Endothelial cell of umbilical vein (primary cell): ENCODE data around the gene ABCG2.
"Not testable (repeated sequence)": the region's sequence is repeated elsewhere in the genome, so short reads cannot be mapped to it uniquely, and the experiment has no call there.

ENCODE experiments used
- CTCF ChIP-seq, 2 donors: IDR thresholded peaks; 1 replicate in 1 of 2; 2 replicates in 1 of 2; pipeline ENCODE4 v1.5.1; 2011; ENCODE audit warnings: low read length in 2 of 2, mild to moderate bottlenecking in 2 of 2, moderate library complexity in 2 of 2, control low read depth in 1 of 2, inconsistent platforms in 1 of 2, low read depth in 1 of 2; ENCODE audit not compliant: insufficient read depth in 1 of 2; ENCODE audit errors: extremely low read depth in 1 of 2
- EZH2 ChIP-seq: IDR thresholded peaks from 2 replicates; pipeline ENCODE4 v1.6.1; 2012; ENCODE audit warnings: borderline replicate concordance, low read depth, mild to moderate bottlenecking, moderate library complexity, low read length, inconsistent platforms; ENCODE audit not compliant: severe bottlenecking
- FOS ChIP-seq: IDR thresholded peaks from 2 replicates; pipeline ENCODE4 v1.6.1; 2011; ENCODE audit warnings: mild to moderate bottlenecking, low read length, moderate library complexity, borderline replicate concordance; ENCODE audit not compliant: insufficient read depth
- GATA2 ChIP-seq: IDR thresholded peaks from 2 replicates; pipeline ENCODE4 v1.7.0; 2011; ENCODE audit warnings: low read depth, mild to moderate bottlenecking, moderate library complexity, mixed read lengths, low read length; ENCODE audit not compliant: insufficient read length, insufficient read depth
- JUN ChIP-seq: IDR thresholded peaks from 2 replicates; pipeline ENCODE4 v1.6.1; 2011; ENCODE audit warnings: borderline replicate concordance, low read depth; ENCODE audit not compliant: insufficient read length, insufficient read depth
- MAX ChIP-seq: IDR thresholded peaks from 2 replicates; pipeline ENCODE4 v1.6.1; 2011; ENCODE audit not compliant: insufficient read depth, insufficient read length
- MYC ChIP-seq: IDR thresholded peaks from one replicate; pipeline ENCODE4 v1.6.1; 2011; ENCODE audit warnings: mild to moderate bottlenecking, low read depth, low read length
- POLR2A ChIP-seq: IDR thresholded peaks from 2 replicates; pipeline ENCODE4 v1.6.1; 2012; ENCODE audit warnings: low read depth, mild to moderate bottlenecking, control low read depth, low read length
- POLR2AphosphoS5 ChIP-seq: IDR thresholded peaks from 2 replicates; pipeline ENCODE4 v1.6.1; 2012; ENCODE audit warnings: low read depth, mild to moderate bottlenecking, control low read depth, low read length, moderate library complexity; ENCODE audit not compliant: insufficient read depth

GRCh38 chr4:88152331-88152730, 6.1 kb downstream of the ABCG2 start:
- TF ChIP-seq CTCF (IDR thresholded peaks at IDR 0.05; ENCODE audit: extremely low read depth in 1 of 2, insufficient read depth in 1 of 2, low read depth in 1 of 2, low read length in 2 of 2); POLR2A; POLR2AphosphoS5; MAX; MYC; JUN; EZH2; GATA2; FOS: not testable (repeated sequence)
